ENCODE data around the gene EGFL6. TPM values are rescaled to one million over a fixed set of nuclear protein-coding genes. Genes with fewer than 3 reads are reported as not detected.

EGFL6 gene
- polyA plus RNA-seq, 1 donor from 2014 or later = 0.36 TPM

GRCh38 chrX:13605611-13606010 is 36.2 kb downstream of the EGFL6 start:
- Histone ChIP-seq H4K20me1 (ENCODE audit: insufficient read depth) (no peaks in the 10 kb centered on the region), H3K4me2 (ENCODE audit: low read length) (no peak overlapping the region), H3F3A (ENCODE audit: insufficient read depth, low read length, poor library complexity, severe bottlenecking) (no peaks in the 10 kb centered on the region), H3K79me2 (replicated peaks; ENCODE audit: insufficient read depth, low read length) (no peaks in the 10 kb centered on the region), H3K27ac (ENCODE audit: low read length) (no peak overlapping the region), H3K27me3 (ENCODE audit: insufficient read depth, low read depth, low read length) (no peaks in the 10 kb centered on the region), H3K9ac (ENCODE audit: low read length) (no peak overlapping the region), H2AFZ (ENCODE audit: low read depth, low read length) (no peak overlapping the region), H3K4me3 (ENCODE audit: low read length) (no peak overlapping the region), H3K9me2 (ENCODE audit: insufficient read depth, low read length) (no peaks in the 10 kb centered on the region), H3K36me3 (ENCODE audit: insufficient read depth, low read length) (no peaks in the 10 kb centered on the region), H3K9me3 (ENCODE audit: low read length) (no peaks in the 10 kb centered on the region)
- no peak for TF ChIP-seq CTCF (IDR thresholded peaks at IDR 0.05; ENCODE audit: poor library complexity, severe bottlenecking)
- no peak for TF ChIP-seq POLR2AphosphoS5 (IDR thresholded peaks at IDR 0.05)
- no peak for TF ChIP-seq RAD21 (conservative IDR thresholded peaks at IDR 0.05)
- no peak for TF ChIP-seq REST (IDR thresholded peaks at IDR 0.05; ENCODE audit: borderline replicate concordance)
- TF ChIP-seq SMC3 (conservative IDR thresholded peaks at IDR 0.05; ENCODE audit: poor library complexity) = no peak
- no peak for TF ChIP-seq MXI1 (conservative IDR thresholded peaks at IDR 0.05; ENCODE audit: poor library complexity, severe bottlenecking)
- TF ChIP-seq EZH2 (IDR thresholded peaks at IDR 0.05; ENCODE audit: borderline replicate concordance, insufficient read depth, low read length, poor library complexity, severe bottlenecking) = no peak

- Histone ChIP-seq H3K36me3 (ENCODE audit: insufficient read depth, low read length) (no peaks in the 10 kb centered on the region), H3F3A (ENCODE audit: insufficient read depth, low read length, poor library complexity, severe bottlenecking) (no peaks in the 10 kb centered on the region), H3K27me3 (ENCODE audit: insufficient read depth, low read depth, low read length) (no peaks in the 10 kb centered on the region), H4K20me1 (ENCODE audit: insufficient read depth) (no peaks in the 10 kb centered on the region), H3K79me2 (replicated peaks; ENCODE audit: insufficient read depth, low read length) (no peaks in the 10 kb centered on the region), H2AFZ (ENCODE audit: low read depth, low read length) (no peak overlapping the region), H3K9me3 (ENCODE audit: low read length) (no peaks in the 10 kb centered on the region), H3K27ac (ENCODE audit: low read length) (no peak overlapping the region), H3K4me3 (ENCODE audit: low read length) (no peak overlapping the region), H3K9ac (ENCODE audit: low read length) (no peak overlapping the region), H3K4me2 (ENCODE audit: low read length) (no peak overlapping the region), H3K9me2 (ENCODE audit: insufficient read depth, low read length) (no peaks in the 10 kb centered on the region)
- no peak for TF ChIP-seq EP300 (conservative IDR thresholded peaks at IDR 0.05; ENCODE audit: poor library complexity, severe bottlenecking)
Observed at GRCh38 chrX:13607331-13607995, 38.1 kb downstream of the EGFL6 start.

- no peaks in the 10 kb centered on the region for H4K20me1 ChIP-seq (ENCODE audit: insufficient read depth)
- H3K36me3 ChIP-seq (ENCODE audit: insufficient read depth, low read length) = no peaks in the 10 kb centered on the region
- no peak overlapping the region for H3K9ac ChIP-seq (ENCODE audit: low read length)
- no peaks in the 10 kb centered on the region for H3K9me2 ChIP-seq (ENCODE audit: insufficient read depth, low read length)
- H3K9me3 ChIP-seq (ENCODE audit: low read length) = no peaks in the 10 kb centered on the region
- H3K27ac ChIP-seq (ENCODE audit: low read length) = no peak overlapping the region
- no peaks in the 10 kb centered on the region for H3K79me2 ChIP-seq (replicated peaks; ENCODE audit: insufficient read depth, low read length)
- H2AFZ ChIP-seq (ENCODE audit: low read depth, low read length) = no peak overlapping the region
- H3K4me3 ChIP-seq (ENCODE audit: low read length) = no peak overlapping the region
- H3K4me2 ChIP-seq (ENCODE audit: low read length) = no peak overlapping the region
- TF ChIP-seq SMC3 (conservative IDR thresholded peaks at IDR 0.05; ENCODE audit: poor library complexity) (no peak), CTCF (IDR thresholded peaks at IDR 0.05; ENCODE audit: poor library complexity, severe bottlenecking) (no peak)
- no peaks in the 10 kb centered on the region for H3F3A ChIP-seq (ENCODE audit: insufficient read depth, low read length, poor library complexity, severe bottlenecking)
- no peaks in the 10 kb centered on the region for H3K27me3 ChIP-seq (ENCODE audit: insufficient read depth, low read depth, low read length)
Observed at GRCh38 chrX:13607996-13608365, 38.6 kb downstream of the EGFL6 start.
